NK-92 (cell line): ENCODE data around the gene NEK7.

Experiments used
- DNase-seq: peaks from one replicate; lab custom pipeline; 2025; ENCODE audit not compliant: unreplicated experiment; lab: John Stamatoyannopoulos, UW

Gene NEK7

DNA sequence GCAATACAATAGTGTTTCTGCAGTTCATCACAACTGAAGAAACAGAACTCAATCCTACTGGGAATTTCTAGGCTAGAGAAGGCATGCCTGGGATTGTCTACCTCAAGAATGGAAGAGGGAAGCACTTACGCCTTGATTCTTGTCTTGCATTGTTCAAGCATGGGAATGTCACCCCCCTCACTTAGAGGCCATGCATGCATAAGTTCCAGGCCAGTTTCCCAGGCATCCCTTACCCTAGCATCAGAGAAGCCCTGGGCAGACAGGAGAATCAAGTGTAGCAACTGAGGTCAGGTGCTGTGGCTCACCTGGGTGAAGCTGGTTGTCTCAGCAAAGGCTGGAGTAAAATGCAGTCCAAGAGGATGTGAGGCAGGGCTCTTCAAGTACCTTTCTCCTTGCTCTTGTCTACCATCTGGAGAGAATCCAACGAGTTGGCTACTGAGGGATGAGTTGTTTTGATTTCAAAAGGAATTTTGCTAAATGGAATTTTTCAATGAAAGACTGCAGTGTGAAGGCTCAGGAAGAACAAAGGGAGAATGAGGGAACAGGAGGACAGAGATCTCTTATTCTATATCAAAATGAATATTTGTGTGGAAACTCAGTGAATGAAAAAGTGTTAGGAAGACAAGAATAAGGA is 174.3 kb downstream of the NEK7 start:
- no peak for DNase-seq

- DNase-seq: no peak
Measured at GRCh38 chr1:198333744-198334143, 176.9 kb downstream of the NEK7 start.

GRCh38 chr1:198335663-198336062 is 178.9 kb downstream of the NEK7 start:
- no peak for DNase-seq

- DNase-seq: no peak
Measured at GRCh38 chr1:198337886-198338285, 181.1 kb downstream of the NEK7 start.

DNA sequence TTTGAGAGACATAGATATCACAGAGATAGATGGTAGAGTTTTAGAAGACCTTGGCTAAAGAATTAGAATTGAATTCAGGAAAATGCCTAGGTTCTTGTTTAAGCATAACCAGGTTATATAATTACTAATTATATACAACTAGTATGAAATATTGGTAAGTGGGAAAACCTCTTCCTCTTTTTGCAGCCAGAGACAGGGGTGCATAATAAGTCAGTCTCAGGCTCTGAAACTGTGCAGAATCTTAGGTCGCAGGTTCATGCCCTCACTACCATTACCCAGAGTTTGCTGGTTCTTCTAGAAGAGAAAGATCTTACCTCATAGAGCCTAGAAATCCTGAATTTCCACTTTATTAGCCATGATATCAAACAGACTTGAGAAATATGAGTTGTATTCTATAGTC is 183.3 kb downstream of the NEK7 start:
- no peak for DNase-seq

DNA sequence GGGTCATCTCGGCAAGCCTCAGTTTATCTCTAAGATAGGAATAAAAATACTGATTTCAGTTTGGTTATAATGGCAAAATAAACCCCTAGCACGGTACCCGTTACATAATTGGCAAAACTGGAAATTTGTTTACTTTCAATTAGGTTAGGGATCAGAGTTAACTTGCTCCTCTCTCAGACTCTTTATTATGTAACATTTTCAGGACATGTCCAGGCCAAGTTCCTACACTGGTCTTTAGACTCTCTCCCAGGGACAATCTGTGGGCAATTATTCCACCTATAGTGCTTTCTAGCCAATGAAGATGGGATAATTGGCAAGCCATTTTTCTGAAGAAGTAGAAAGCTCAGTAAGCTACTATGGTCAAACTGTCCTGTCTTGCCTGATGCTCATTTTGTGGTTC is 189.4 kb downstream of the NEK7 start:
- DNase-seq: no peak

DNA sequence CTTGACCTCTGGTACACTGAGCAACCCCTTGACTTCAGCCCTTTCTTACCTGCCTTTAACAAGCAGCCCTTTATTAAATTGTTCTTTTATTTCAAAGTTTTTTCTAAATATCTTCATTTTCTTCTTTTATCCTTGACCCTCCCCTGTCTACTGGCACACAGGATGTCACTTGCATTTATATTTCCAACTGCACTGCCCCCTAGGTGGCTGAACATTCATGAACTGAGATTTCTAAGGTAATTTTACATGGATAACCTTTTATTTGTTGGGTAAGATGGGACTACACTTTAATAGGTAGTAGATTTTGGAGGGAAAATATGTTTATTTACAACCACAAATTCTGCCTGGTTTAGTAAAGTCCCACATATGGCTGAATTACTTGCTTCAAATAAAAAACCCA is 193.7 kb downstream of the NEK7 start:
- DNase-seq: no peak

DNA sequence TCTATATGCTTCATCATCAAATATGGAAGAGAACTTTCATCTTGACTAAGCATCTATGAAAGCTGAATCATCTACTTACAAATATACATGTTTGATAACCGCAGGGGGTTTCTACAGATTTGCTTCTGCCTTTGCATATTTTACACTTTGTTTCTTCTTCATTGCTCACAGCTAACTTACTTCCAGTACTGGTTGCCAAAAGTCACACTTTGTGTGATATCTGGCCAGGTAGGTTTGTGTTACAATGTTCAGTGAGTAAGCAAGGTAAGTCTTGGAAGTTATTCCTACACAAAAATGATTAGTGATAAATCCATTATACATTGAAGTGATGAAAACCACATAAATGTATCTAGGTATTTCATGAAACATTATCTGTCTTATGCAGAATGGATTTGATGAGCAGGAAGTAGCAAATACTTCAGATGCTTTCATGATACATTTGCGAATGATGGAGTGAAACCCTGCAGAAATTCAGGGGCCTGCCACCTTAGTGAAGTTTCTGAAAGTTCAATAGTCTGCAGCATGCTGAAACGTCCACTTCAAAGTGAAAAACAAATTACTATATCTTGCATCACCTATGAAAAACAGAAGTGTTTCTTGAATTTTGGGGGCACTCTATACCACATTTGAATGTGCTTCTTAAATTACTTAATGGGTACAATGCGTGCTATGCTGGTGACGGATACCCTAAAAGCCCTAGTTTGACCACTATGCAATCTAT is 196.3 kb downstream of the NEK7 start:
- no peak for DNase-seq

DNA sequence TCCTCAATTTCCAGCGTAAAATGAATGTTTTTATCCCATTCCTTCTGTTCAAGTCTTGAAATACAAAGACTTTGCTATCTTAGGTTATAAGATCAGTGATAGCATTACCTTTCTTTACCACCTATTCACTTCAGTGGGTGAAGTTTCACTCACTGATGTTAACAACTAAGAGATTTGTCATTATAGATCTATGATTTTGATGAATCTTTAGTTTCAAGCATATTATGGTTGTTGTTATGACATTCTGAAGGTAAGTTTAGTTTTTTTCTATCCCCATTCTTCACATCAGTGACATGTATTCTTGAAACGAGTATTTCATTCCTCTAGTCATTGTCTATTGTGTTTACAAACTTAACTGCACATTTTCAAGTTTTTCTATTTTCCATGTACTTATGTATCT is 201.1 kb downstream of the NEK7 start:
- no peak for DNase-seq

- no peak for DNase-seq
Measured at GRCh38 chr1:198359024-198359653, 202.3 kb downstream of the NEK7 start.

- no peak for DNase-seq
Measured at GRCh38 chr1:198360208-198360729, 203.5 kb downstream of the NEK7 start.

DNA sequence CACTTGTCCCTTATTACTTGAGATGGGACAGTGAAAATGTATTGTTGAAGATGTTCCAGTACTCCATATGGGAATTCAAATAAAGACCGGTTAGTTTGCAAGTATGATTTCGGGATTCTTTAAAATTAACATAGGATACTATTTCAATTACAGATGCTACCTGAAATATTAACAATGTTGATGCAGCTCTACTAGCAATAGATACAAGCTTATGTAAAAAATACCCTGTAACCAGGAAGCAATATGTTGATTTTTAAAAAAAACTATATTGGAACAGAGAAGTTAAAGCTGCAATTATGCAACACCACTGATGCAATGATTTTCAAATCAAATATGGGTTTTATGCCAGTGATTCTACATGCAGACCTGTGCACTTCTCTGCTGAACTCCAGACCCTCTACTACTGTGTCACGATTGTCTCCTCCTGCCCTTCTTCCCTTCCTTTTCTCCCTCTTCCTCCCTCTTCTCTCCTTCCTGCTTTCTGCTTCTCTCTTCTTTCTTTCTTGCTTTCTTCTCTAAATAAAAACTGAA is 204.5 kb downstream of the NEK7 start:
- no peak for DNase-seq

GRCh38 chr1:198363625-198364151 is 206.9 kb downstream of the NEK7 start:
- DNase-seq: no peak

DNA sequence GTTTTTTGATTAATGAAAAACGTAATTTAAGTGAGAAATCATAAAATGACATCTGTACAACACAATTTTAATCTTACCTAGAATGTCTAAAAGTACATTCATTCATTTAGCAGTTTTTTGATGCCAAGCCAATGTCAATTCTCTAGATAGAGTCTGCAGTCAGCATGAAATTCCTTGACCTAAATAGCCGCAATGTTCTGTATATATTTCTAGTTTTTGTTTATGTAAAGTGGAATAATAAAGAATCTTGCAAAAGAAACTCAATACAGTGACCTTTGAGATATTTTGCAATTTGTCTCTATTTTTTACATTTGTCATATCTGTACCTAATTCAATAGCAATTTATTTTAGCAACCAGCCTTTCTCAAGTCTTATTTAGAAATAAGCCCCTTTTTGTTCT is 207.7 kb downstream of the NEK7 start:
- no peak for DNase-seq

DNA sequence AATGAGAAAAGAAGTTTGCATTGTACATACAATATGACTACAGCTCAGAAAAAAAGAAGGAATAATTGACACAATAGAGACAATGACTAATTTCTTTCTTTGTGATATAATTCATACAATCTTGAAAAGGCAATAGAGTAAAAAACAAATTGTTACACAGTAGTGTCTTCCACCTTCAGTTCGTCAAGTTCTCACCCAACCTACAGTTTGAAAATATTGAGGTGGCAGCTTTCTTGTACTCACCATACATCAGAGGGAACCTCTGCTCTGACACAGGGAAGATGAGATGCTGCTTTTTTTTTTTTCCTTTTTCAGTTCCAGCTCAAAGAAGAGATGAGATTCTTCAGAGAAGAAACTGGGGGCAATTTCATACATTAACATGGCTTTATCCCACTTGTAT is 210.5 kb downstream of the NEK7 start:
- DNase-seq: no peak

GRCh38 chr1:198370996-198371395 is 214.2 kb downstream of the NEK7 start:
- no peak for DNase-seq
